IMR-90 (cell line): ENCODE data around the gene SLFN12L.

Source experiments
- CTCF ChIP-seq: conservative IDR thresholded peaks from 2 replicates; pipeline ENCODE4 v1.5.1; 2012; ENCODE audit warnings: mild to moderate bottlenecking, low read depth, low read length, improper control_type of control experiment
- MAZ ChIP-seq: IDR thresholded peaks from 2 replicates; pipeline ENCODE4 v1.6.1; 2012; ENCODE audit warnings: low read depth, mild to moderate bottlenecking, low read length, improper control_type of control experiment, moderate library complexity, borderline replicate concordance
- NFE2L2 ChIP-seq: fragments of 150-350 bp; IDR thresholded peaks from 2 replicates; pipeline ENCODE4 v1.6.1; 2016; ENCODE audit warnings: low read depth, mild to moderate bottlenecking, low read length
- USF2 ChIP-seq: fragments of 150-350 bp; IDR thresholded peaks from 2 replicates; pipeline ENCODE4 v1.6.1; 2017; ENCODE audit warnings: mild to moderate bottlenecking, antibody characterized with exemption, low read length, low read depth

GRCh38 chr17:35537601-35538141 is at the start of gene SLFN12L:
- TF ChIP-seq MAZ = no peak
- TF ChIP-seq CTCF = no peak
- no peak for TF ChIP-seq USF2
- TF ChIP-seq NFE2L2 = no peak
